Mesenteric fat pad (tissue), 1 donor: ENCODE results near the gene METTL26. TPM values are rescaled to one million over a fixed set of nuclear protein-coding genes. Genes with fewer than 3 reads are reported as not detected.

Experiments
- total RNA-seq: library from RNA; stranded (reverse); fragmentation: NEBNext Ultra II Directional; extraction: Animal tissue kit (Norgen Biotek cat#: 25700); gene quantifications from one replicate; pipeline ENCODE4 v1.2.1, GENCODE V29; 2021
- donor health status: DM: yes; HTN: yes; CAD: no.

Gene METTL26
- total RNA-seq, 1 donor from 2014 or later, result 62.2 TPM

Other genes with a start within 250 kb of the METTL26 start
- 139 TPM for gene NME4, start 239.1 kb downstream of the METTL26 start, total RNA-seq
- gene DECR2, start 234.4 kb downstream of the METTL26 start, total RNA-seq, result 21.8 TPM
- gene RAB11FIP3, start 210.7 kb downstream of the METTL26 start, total RNA-seq, result 35.2 TPM
- gene CAPN15, start 108.6 kb downstream of the METTL26 start, total RNA-seq, result 49.2 TPM
- not detected for gene PRR35, start 75.9 kb downstream of the METTL26 start, total RNA-seq
- gene NHLRC4, start 69.3 kb downstream of the METTL26 start, total RNA-seq, result 1.3 TPM
- 32.4 TPM for gene PIGQ, start 66.3 kb downstream of the METTL26 start, total RNA-seq
- gene RAB40C, start 46.2 kb downstream of the METTL26 start, total RNA-seq, result 17.3 TPM
- 0.55 TPM for gene WFIKKN1, start 5.3 kb downstream of the METTL26 start, total RNA-seq
- 34.7 TPM for gene MCRIP2, start 5.5 kb upstream of the METTL26 start, total RNA-seq
- 21.1 TPM for gene WDR90, start 13.1 kb upstream of the METTL26 start, total RNA-seq
- gene RHOT2, start 31.8 kb upstream of the METTL26 start, total RNA-seq, result 73.9 TPM
- 0.84 TPM for gene RHBDL1, start 39.4 kb upstream of the METTL26 start, total RNA-seq
- gene STUB1, start 44.1 kb upstream of the METTL26 start, total RNA-seq, result 109 TPM
- 55.3 TPM for gene JMJD8, start 48.0 kb upstream of the METTL26 start, total RNA-seq
- 8.1 TPM for gene WDR24, start 54.1 kb upstream of the METTL26 start, total RNA-seq
- gene FBXL16, start 69.5 kb upstream of the METTL26 start, total RNA-seq, result not detected
- 30.3 TPM for gene METRN, start 78.8 kb upstream of the METTL26 start, total RNA-seq
- 30.9 TPM for gene ANTKMT, start 84.8 kb upstream of the METTL26 start, total RNA-seq
- gene CCDC78, start 90.1 kb upstream of the METTL26 start, total RNA-seq, result 1.0 TPM
- gene HAGHL, start 90.8 kb upstream of the METTL26 start, total RNA-seq, result 7.4 TPM
- 21.0 TPM for gene CIAO3, start 104.7 kb upstream of the METTL26 start, total RNA-seq
- not detected for gene MSLN, start 124.4 kb upstream of the METTL26 start, total RNA-seq
- 16.8 TPM for gene RPUSD1, start 152.1 kb upstream of the METTL26 start, total RNA-seq
- 5.6 TPM for gene CHTF18, start 152.3 kb upstream of the METTL26 start, total RNA-seq
- gene GNG13, start 164.4 kb upstream of the METTL26 start, total RNA-seq, result not detected